Measurements from ENCODE around the gene TGIF1. TPM values are rescaled to one million over a fixed set of nuclear protein-coding genes. Genes with fewer than 3 reads are reported as not detected.

TGIF1 gene
- total RNA-seq, 4 donors from 2014 or later: 89.4 to 122 (median 108) TPM

- no peaks in the 10 kb centered on the region for H3K9me3 ChIP-seq
- TF ChIP-seq POLR2A (IDR thresholded peaks at IDR 0.05) (no peak), CTCF (IDR thresholded peaks at IDR 0.05) (no peak), POLR2AphosphoS5 (IDR thresholded peaks at IDR 0.05) (no peak)
- H3K36me3 ChIP-seq: no peaks in the 10 kb centered on the region
- 85% methylated on average over 5 of the region's 5 CpGs for WGBS
- no peaks in the 10 kb centered on the region for H3K27me3 ChIP-seq
- no peak overlapping the region for H3K27ac ChIP-seq
- peaks cover 17% of the 10 kb centered on the region for H3K4me1 ChIP-seq
- H3K4me3 ChIP-seq: no peak overlapping the region
- DNase-seq (ENCODE audit: low spot score in 2 of 2): no peak
Measured at GRCh38 chr18:3444954-3445353, 5.0 kb upstream of the TGIF1 start.

- TF ChIP-seq POLR2AphosphoS5 (IDR thresholded peaks at IDR 0.05): no peak
- TF ChIP-seq POLR2A (IDR thresholded peaks at IDR 0.05): no peak
- no peak for TF ChIP-seq CTCF (IDR thresholded peaks at IDR 0.05)
- no peak for TF ChIP-seq EP300 (IDR thresholded peaks at IDR 0.05)
- WGBS: 2% methylated on average over 22 of the region's 22 CpGs
- Histone ChIP-seq H3K27ac (peak overlapping the region; percentile 100), H3K9me3 (no peaks in the 10 kb centered on the region), H3K4me3 (peak overlapping the region; percentile 90), H3K36me3 (no peaks in the 10 kb centered on the region), H3K27me3 (no peaks in the 10 kb centered on the region), H3K4me1 (peaks cover 18% of the 10 kb centered on the region)
- peak in 1 of 2 donors; percentile 77 for DNase-seq (ENCODE audit: low spot score in 2 of 2)
Measured at GRCh38 chr18:3447068-3447894, 2.7 kb upstream of the TGIF1 start.

- peak overlapping the region; percentile 90 for H3K4me3 ChIP-seq
- H3K4me1 ChIP-seq: peaks cover 26% of the 10 kb centered on the region
- H3K27me3 ChIP-seq: no peaks in the 10 kb centered on the region
- TF ChIP-seq EP300 (IDR thresholded peaks at IDR 0.05) (no peak), CTCF (IDR thresholded peaks at IDR 0.05) (no peak), POLR2A (IDR thresholded peaks at IDR 0.05) (peak; percentile 39 to 83), POLR2AphosphoS5 (IDR thresholded peaks at IDR 0.05) (peak; percentile 87 to 95 (median 92))
- no peaks in the 10 kb centered on the region for H3K36me3 ChIP-seq
- no peaks in the 10 kb centered on the region for H3K9me3 ChIP-seq
- under 1% methylated on average over 55 of the region's 63 CpGs for WGBS
- H3K27ac ChIP-seq: peak overlapping the region; percentile 100
- DNase-seq (ENCODE audit: low spot score in 2 of 2): peak; percentile 97 to 98
Measured at GRCh38 chr18:3447895-3448837, 1.8 kb upstream of the TGIF1 start.

- Histone ChIP-seq H3K27ac (peak overlapping the region; percentile 100), H3K4me3 (peak overlapping the region; percentile 90), H3K4me1 (peaks cover 33% of the 10 kb centered on the region), H3K36me3 (no peaks in the 10 kb centered on the region), H3K9me3 (no peaks in the 10 kb centered on the region), H3K27me3 (no peaks in the 10 kb centered on the region)
- under 1% methylated on average over 32 of the region's 38 CpGs for WGBS
- DNase-seq (ENCODE audit: low spot score in 2 of 2): peak; percentile 67 to 98
- TF ChIP-seq POLR2A (IDR thresholded peaks at IDR 0.05) (peak; percentile 51 to 84), EP300 (IDR thresholded peaks at IDR 0.05) (no peak), POLR2AphosphoS5 (IDR thresholded peaks at IDR 0.05) (peak in 2 of 3 donors; percentile 57 to 81)
Measured at GRCh38 chr18:3448838-3449511, 997 bp upstream of the TGIF1 start.

GRCh38 chr18:3449512-3450011 is 410 bp upstream of the TGIF1 start:
- peak overlapping the region; percentile 100 for H3K27ac ChIP-seq
- 0% methylated on average over 11 of the region's 47 CpGs for WGBS
- DNase-seq (ENCODE audit: low spot score in 2 of 2): peak; percentile 81 to 97
- H3K9me3 ChIP-seq: no peaks in the 10 kb centered on the region
- H3K27me3 ChIP-seq: no peaks in the 10 kb centered on the region
- peak overlapping the region; percentile 90 for H3K4me3 ChIP-seq
- H3K4me1 ChIP-seq: peaks cover 39% of the 10 kb centered on the region
- H3K36me3 ChIP-seq: no peaks in the 10 kb centered on the region
- TF ChIP-seq EP300 (IDR thresholded peaks at IDR 0.05) (no peak), POLR2A (IDR thresholded peaks at IDR 0.05) (peak in 1 of 2 donors; percentile 7)
